Hematopoietic multipotent progenitor cell treated with erythropoietin and hydrocortisone succinate and interleukin-3 and kit ligand, for 17 days (in vitro differentiated cells): ENCODE data around the gene CD3G.
A peak's percentile ranks its signal among the peaks of the same experiment; 100 is the strongest.
"Not testable (repeated sequence)": the region's sequence is repeated elsewhere in the genome, so short reads cannot be mapped to it uniquely, and the experiment has no call there.

Experiments
- DNase-seq: peaks from one replicate; pipeline ENCODE4 v3.0.0-alpha.2; 2015; ENCODE audit warnings: low spot score

The CD3G gene

DNA sequence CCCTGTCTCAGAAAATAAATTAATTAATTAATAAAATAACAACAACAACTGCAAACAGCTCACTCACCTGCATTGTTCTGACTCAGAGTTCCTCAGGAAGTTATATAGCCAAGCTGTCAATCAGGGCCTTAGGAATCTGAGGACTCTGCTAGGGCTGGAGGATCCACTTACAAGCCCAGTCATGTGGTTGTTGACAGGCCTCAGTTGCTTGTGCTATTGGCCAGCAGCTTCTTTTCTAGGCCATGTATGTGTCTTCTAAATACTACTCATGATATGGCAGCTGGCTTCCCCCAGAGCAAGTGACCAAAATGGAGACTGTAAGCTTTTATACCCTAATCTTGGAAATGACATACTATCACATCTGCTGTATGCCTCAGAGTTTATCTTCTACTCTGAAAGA is 36.4 kb downstream of the CD3G start:
- DNase-seq, result no peak

DNA sequence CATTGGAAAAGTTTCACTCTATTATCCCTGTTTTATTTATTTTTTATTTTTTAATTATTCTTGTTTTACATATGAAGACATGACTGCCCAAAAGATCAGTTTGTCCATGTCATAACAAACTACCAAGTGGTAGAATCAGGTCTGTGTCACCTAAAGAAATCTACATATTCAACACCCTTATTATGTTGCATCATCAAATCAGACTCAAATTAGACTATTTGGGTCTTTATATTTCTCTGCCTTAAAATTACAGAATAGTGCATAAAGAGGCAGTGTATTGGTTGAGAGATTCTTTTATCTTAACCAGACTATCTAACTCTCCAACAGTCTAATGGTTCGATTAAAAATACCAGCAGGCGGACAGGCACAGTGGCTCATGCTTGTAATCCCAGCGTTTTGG is 38.8 kb downstream of the CD3G start:
- no peak for DNase-seq

GRCh38 chr11:118383657-118384056 is 39.5 kb downstream of the CD3G start:
- DNase-seq, result no peak

- no peak for DNase-seq
Measured at GRCh38 chr11:118396097-118396501, 52.0 kb downstream of the CD3G start.

- no peak for DNase-seq
Measured at GRCh38 chr11:118397448-118397847, 53.3 kb downstream of the CD3G start.

GRCh38 chr11:118398791-118399559 is 54.8 kb downstream of the CD3G start:
- no peak for DNase-seq

- DNase-seq, result peak; percentile 96
Measured at GRCh38 chr11:118401151-118401879, 57.2 kb downstream of the CD3G start, which contains the start of gene ATP5MG. ATP5MG (plus strand) TSS chr11:118401606; CDS start chr11:118401666, 60 bp downstream.

DNA sequence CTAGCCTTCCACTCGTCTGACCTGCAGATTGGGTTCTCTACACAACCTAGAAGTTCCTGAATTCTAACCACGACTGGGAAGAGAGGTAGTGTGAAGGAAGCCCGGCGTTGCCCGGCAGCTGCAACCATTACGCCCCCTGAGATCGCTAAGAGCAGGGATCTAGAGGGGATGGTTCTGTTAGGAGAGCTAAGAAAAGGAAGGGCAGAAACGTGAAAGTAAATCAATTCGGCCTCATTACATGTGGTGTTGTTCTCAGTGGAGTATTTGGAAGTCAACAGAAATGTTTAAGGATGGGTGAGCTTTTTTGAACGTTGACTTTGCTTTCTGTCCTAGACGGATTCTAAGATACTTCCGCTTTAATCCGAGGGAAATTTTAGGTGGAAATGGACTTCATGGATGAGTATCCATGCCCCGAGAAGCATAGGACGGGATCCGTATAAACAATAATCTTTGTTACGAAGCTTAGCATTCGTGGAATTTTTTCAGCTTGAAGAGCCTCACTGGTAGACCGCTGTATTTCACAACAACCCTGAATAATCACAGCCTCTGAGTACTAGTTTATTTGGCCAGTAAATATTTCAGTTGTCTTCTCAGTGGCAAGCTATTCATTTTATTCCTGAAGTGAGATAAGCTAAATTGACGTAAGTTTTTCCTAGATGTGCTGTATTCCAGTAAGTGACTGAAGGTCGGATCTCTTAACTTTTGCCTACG is 57.9 kb downstream of the CD3G start:
- DNase-seq, result peak; percentile 51

DNA sequence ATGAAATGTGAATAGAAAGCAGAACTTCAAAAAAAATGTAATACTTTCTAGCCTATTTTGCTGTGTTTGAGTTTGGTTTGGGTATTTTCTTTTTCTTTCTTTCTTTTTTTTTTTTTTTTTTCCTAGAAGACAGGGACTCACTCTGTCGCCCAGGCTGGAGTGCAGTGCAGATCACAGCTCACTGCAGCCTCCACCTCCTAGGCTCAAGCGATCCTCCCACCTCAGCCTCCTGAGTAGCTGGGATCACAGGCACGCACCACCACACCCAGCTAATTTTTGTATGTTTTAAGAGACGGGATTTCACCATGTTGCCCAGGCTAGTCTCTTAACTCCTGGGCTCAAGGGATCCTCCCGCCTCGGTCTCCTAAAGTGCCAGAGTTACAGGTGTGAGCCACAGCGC is 58.5 kb downstream of the CD3G start:
- DNase-seq, result not testable (repeated sequence)
